ENCODE measurements around the gene IKZF5. TPM values are rescaled to one million over a fixed set of nuclear protein-coding genes. Genes with fewer than 3 reads are reported as not detected.

The IKZF5 gene
- total and polyA plus RNA-seq, 9 of the 15 experiments (the other 6 are each of a cell fraction or from before 2014, with no cell fraction given) = 3.8 to 19.6 (median 12.4) TPM

DNA sequence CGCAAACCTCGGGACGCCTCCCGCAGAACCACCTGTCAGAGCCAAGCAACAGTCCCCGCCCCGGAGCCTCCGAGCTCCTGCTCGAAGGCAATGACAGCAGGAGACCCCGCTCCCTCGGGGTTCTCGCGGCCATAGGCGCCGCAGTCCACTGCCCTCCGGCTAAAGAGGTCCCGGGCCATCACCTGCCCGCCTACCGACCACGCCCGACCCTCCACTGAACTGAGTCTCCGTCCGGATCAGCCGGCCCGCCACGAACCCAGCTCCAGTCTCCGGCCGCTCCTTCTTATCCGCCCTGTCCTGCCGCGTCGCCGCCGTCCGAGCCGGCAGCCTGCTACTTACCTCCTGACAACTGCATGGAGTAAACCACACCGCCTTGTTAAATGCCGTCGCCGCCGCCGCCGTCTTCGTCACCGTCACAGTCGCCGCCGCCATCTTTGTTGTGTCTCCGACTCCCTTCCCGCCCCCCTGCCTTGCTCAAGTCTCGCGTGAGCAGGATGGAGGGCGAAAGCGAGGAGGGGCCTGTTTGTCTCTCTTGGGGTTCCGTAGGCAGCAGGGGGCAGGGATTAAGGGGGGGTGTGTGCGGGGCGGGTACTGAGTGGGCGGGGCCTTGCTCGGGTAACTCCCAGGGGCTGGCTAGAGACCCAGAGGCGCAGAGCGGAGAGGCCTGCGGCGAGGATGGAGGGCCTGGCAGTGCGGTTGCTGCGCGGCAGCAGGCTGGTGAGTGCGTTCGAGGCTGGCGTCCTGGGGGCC is at the start of gene IKZF5, which contains the start of gene ACADSB (continued):
- TF ChIP-seq, protein P1, sequence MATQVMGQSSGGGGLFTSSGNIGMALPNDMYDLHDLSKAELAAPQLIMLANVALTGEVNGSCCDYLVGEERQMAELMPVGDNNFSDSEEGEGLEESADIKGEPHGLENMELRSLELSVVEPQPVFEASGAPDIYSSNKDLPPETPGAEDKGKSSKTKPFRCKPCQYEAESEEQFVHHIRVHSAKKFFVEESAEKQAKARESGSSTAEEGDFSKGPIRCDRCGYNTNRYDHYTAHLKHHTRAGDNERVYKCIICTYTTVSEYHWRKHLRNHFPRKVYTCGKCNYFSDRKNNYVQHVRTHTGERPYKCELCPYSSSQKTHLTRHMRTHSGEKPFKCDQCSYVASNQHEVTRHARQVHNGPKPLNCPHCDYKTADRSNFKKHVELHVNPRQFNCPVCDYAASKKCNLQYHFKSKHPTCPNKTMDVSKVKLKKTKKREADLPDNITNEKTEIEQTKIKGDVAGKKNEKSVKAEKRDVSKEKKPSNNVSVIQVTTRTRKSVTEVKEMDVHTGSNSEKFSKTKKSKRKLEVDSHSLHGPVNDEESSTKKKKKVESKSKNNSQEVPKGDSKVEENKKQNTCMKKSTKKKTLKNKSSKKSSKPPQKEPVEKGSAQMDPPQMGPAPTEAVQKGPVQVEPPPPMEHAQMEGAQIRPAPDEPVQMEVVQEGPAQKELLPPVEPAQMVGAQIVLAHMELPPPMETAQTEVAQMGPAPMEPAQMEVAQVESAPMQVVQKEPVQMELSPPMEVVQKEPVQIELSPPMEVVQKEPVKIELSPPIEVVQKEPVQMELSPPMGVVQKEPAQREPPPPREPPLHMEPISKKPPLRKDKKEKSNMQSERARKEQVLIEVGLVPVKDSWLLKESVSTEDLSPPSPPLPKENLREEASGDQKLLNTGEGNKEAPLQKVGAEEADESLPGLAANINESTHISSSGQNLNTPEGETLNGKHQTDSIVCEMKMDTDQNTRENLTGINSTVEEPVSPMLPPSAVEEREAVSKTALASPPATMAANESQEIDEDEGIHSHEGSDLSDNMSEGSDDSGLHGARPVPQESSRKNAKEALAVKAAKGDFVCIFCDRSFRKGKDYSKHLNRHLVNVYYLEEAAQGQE (IDR thresholded peaks at IDR 0.05; ENCODE audit: borderline replicate concordance) = no peak
- TF ChIP-seq, protein P1 (CRISPR knock-in tag; IDR thresholded peaks at IDR 0.05; ENCODE audit: low read depth) = no peak
- TF ChIP-seq, protein P2, sequence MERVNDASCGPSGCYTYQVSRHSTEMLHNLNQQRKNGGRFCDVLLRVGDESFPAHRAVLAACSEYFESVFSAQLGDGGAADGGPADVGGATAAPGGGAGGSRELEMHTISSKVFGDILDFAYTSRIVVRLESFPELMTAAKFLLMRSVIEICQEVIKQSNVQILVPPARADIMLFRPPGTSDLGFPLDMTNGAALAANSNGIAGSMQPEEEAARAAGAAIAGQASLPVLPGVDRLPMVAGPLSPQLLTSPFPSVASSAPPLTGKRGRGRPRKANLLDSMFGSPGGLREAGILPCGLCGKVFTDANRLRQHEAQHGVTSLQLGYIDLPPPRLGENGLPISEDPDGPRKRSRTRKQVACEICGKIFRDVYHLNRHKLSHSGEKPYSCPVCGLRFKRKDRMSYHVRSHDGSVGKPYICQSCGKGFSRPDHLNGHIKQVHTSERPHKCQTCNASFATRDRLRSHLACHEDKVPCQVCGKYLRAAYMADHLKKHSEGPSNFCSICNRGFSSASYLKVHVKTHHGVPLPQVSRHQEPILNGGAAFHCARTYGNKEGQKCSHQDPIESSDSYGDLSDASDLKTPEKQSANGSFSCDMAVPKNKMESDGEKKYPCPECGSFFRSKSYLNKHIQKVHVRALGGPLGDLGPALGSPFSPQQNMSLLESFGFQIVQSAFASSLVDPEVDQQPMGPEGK (CRISPR knock-in tag; IDR thresholded peaks at IDR 0.05; ENCODE audit: borderline replicate concordance) = no peak
- TF ChIP-seq RCOR1 (IDR thresholded peaks at IDR 0.05; ENCODE audit: borderline replicate concordance in 1 of 2, low read depth in 2 of 2, low read length in 2 of 2) (0 out of 4 replicates have a peak, but pooled peaks of 1 of the 2 experiments have one; percentile 34), POU5F1 (IDR thresholded peaks at IDR 0.05; ENCODE audit: borderline replicate concordance, low read depth, low read length, partially characterized antibody) (peak; percentile 71), PHF8 (IDR thresholded peaks at IDR 0.05; ENCODE audit: borderline replicate concordance, low read length) (peak; percentile 86; the same call in 1 of the 2 replicates), TAF9B (IDR thresholded peaks at IDR 0.05; ENCODE audit: partially characterized antibody) (peak; percentile 88), MCM7 (IDR thresholded peaks at IDR 0.05) (no peak), ZBTB8A (IDR thresholded peaks at IDR 0.05; ENCODE audit: partially characterized antibody) (no peak), ZNF717 (CRISPR knock-in tag; IDR thresholded peaks at IDR 0.05) (no peak), GABPB1 (CRISPR knock-in tag; IDR thresholded peaks at IDR 0.05) (peak; percentile 61), SRSF1 (IDR thresholded peaks at IDR 0.05; ENCODE audit: low read depth, low read length) (no peak)
- TF ChIP-seq, protein P3, sequence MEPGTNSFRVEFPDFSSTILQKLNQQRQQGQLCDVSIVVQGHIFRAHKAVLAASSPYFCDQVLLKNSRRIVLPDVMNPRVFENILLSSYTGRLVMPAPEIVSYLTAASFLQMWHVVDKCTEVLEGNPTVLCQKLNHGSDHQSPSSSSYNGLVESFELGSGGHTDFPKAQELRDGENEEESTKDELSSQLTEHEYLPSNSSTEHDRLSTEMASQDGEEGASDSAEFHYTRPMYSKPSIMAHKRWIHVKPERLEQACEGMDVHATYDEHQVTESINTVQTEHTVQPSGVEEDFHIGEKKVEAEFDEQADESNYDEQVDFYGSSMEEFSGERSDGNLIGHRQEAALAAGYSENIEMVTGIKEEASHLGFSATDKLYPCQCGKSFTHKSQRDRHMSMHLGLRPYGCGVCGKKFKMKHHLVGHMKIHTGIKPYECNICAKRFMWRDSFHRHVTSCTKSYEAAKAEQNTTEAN (CRISPR knock-in tag; IDR thresholded peaks at IDR 0.05) = no peak
- TF ChIP-seq, protein P4, sequence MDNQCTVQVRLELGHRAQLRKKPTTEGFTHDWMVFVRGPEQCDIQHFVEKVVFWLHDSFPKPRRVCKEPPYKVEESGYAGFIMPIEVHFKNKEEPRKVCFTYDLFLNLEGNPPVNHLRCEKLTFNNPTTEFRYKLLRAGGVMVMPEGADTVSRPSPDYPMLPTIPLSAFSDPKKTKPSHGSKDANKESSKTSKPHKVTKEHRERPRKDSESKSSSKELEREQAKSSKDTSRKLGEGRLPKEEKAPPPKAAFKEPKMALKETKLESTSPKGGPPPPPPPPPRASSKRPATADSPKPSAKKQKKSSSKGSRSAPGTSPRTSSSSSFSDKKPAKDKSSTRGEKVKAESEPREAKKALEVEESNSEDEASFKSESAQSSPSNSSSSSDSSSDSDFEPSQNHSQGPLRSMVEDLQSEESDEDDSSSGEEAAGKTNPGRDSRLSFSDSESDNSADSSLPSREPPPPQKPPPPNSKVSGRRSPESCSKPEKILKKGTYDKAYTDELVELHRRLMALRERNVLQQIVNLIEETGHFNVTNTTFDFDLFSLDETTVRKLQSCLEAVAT (IDR thresholded peaks at IDR 0.05) = peak in 1 of 2 experiments; percentile 30; a peak in 1 of 4 replicates

Measured in K562 (cell line).